Glomerular visceral epithelial cell (primary cell): ENCODE data around the gene NUP214.
"Not testable (repeated sequence)": the region's sequence is repeated elsewhere in the genome, so short reads cannot be mapped to it uniquely, and the experiment has no call there.

Source experiments
- DNase-seq: peaks from one replicate; pipeline ENCODE4 v3.0.0-alpha.2; 2016; ENCODE audit errors: extremely low spot score

The NUP214 gene

GRCh38 chr9:131233995-131234394, 108.6 kb downstream of the NUP214 start:
- DNase-seq = no peak

- no peak for DNase-seq
Measured at GRCh38 chr9:131234799-131235479, 109.6 kb downstream of the NUP214 start.

- no peak for DNase-seq
Measured at GRCh38 chr9:131235480-131235851, 110.1 kb downstream of the NUP214 start.

- DNase-seq = no peak
Measured at GRCh38 chr9:131236161-131236560, 110.8 kb downstream of the NUP214 start.

GRCh38 chr9:131236761-131237160, 111.4 kb downstream of the NUP214 start:
- no peak for DNase-seq

- DNase-seq = no peak
Measured at GRCh38 chr9:131237291-131237690, 111.9 kb downstream of the NUP214 start.

- DNase-seq = peak; percentile 63
Measured at GRCh38 chr9:131237931-131238401, 112.6 kb downstream of the NUP214 start.

- no peak for DNase-seq
Measured at GRCh38 chr9:131238402-131239021, 113.1 kb downstream of the NUP214 start.

GRCh38 chr9:131239161-131239975, 114.0 kb downstream of the NUP214 start:
- no peak for DNase-seq

GRCh38 chr9:131240047-131240921, 114.9 kb downstream of the NUP214 start:
- no peak for DNase-seq

GRCh38 chr9:131244331-131244730, 118.9 kb downstream of the NUP214 start:
- DNase-seq = not testable (repeated sequence)

- DNase-seq = no peak
Measured at GRCh38 chr9:131246618-131247017, 121.2 kb downstream of the NUP214 start.

GRCh38 chr9:131252120-131252519, 126.7 kb downstream of the NUP214 start:
- no peak for DNase-seq

GRCh38 chr9:131253891-131254491, 128.6 kb downstream of the NUP214 start:
- no peak for DNase-seq

- DNase-seq = no peak
Measured at GRCh38 chr9:131254626-131255025, 129.2 kb downstream of the NUP214 start.

- DNase-seq = no peak
Measured at GRCh38 chr9:131255676-131256197, 130.4 kb downstream of the NUP214 start.

- no peak for DNase-seq
Measured at GRCh38 chr9:131257266-131258025, 132.1 kb downstream of the NUP214 start.

GRCh38 chr9:131258186-131258585, 132.8 kb downstream of the NUP214 start:
- no peak for DNase-seq

- no peak for DNase-seq
Measured at GRCh38 chr9:131258698-131259431, 133.5 kb downstream of the NUP214 start.
